Stimulated activated naive CD4-positive, alpha-beta T cell (primary cell): ENCODE measurements around the gene MLYCD.

ENCODE experiments used
- DNase-seq, 6 experiments: peaks; one replicate each; lab custom pipeline; 2025; lab: John Stamatoyannopoulos, UW

MLYCD gene

DNA sequence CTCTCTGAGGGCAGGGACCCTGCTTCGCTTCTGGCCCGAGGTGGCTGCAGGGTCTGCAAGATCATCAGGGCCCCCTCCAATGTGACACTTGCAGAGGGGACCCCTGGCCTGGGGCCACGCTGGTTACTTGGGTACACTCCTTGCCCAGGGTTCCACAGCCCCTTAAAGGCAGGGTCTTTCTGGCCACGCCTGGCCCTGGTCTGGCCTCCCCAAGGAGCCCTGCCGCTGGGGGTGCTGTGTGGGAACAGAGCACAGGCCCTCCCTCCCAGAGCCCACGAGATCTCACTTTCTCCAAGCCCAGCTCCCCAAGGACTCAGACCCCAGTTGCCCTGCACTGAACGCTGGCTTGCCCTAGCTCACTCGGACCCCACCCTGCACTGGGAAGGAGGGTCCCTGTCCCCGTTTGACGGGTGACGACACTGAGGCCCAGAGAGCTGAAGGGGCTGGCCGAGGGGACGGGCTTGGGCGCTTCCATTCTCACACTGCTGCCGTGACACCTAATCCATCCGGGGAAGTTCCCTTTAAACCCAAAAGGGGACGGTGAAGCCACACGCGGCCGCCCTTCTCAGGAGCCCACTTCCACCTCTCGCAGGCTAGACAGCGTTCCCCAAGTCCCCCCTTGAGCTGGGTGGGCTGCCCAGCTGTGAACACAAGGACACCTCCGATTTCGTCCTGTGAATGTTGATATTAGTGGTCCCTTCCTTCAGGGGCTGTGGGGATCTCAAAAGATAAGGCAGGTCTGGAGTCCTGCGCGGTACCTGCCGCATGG is 27.2 kb downstream of the MLYCD start:
- no peak for DNase-seq

- DNase-seq, result peak in 5 of 6 experiments; percentile 4 to 51 (median 30)
Measured at GRCh38 chr16:83926726-83927397, 27.9 kb downstream of the MLYCD start.

DNA sequence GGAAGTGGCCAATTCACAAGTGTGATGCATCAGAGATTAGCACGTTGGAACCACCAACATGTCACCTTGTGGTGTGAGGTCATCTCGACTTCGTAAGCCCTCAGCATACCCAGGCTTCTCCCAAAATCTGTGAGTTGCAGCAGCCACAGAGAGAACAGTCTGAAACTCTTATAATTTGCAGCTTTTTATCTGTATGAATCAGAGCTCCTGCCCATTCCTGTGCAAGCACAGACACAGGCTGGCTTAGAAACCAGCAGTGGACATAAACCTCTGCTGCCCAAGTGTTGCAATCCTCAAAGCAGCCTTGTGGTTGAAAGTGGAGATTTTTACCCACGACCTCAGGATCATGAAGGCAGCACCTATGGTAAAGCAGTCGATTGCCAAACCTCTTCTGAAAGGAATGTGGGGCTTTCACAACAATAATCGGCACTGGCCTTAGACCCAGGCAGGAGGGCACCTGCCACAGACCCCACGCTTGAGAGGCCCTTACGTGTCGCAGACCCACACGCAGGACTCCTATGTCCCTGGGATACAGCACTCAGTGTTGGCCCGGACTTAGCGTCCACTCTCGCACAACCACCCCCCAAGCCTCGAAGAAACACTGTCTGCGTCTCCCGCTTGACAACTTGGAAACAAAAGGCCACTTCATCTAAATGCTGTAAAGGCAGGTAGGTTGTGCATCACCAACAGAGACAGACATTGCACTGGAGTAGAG is 29.6 kb downstream of the MLYCD start:
- no peak for DNase-seq

GRCh38 chr16:83929811-83930555 is 31.1 kb downstream of the MLYCD start:
- no peak for DNase-seq

DNA sequence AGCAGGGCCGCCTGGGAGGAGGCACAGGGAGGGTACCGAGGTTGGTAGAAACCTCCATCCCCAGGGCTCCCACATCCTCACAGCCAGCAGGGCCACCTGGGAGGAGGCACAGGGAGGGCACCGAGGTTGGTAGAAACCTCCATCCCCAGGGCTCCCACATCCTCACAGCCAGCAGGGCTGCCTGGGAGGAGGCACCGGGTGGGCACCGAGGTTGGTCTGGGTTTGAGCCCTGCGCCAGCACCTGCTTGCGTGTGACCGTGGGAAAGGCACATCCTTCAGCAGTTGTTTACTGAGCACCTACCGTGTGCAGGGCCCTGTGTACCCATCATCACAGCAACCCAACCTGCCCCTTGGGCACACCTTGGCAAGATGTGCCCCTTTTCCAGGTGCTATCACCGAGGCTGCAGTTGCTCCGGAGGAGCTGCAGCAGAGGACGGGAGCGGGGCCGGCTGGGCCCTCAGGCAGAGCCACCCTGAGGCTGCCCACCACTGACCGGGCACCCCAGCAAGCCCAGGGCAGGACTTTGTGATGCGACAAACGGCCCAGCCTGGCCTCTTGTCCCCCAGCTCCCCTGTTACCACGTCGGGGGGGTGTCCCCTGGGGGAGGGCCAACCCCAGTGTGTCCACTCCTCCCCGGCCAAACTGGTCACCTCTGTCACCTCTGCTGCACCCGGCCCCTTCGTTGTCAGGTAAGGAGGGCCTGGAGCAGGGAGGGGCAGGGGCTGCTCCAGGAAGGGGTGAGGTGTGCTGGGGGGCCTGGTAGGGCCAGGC is 32.0 kb downstream of the MLYCD start:
- DNase-seq, result no peak

GRCh38 chr16:83931556-83931955 is 32.6 kb downstream of the MLYCD start:
- no peak for DNase-seq

DNA sequence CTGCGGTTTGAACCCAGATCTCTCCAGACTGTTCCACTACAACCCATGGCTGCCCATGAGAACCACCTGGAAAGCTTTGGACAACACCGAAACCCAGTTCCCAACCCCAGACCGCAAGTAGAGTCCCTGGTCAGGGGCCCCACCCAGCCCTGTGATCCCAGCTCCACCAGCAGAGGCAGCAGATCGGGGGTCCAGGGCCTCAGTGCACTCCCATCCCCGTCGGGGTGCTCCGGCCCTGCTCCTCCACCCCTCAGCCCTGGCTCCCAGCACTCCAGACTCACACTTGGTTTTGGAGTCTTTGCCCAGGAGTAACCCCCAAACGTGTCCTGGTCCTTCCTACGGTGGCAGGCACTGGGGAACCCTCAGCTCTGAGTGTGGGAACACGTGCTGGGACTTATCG is 33.4 kb downstream of the MLYCD start:
- no peak for DNase-seq

DNA sequence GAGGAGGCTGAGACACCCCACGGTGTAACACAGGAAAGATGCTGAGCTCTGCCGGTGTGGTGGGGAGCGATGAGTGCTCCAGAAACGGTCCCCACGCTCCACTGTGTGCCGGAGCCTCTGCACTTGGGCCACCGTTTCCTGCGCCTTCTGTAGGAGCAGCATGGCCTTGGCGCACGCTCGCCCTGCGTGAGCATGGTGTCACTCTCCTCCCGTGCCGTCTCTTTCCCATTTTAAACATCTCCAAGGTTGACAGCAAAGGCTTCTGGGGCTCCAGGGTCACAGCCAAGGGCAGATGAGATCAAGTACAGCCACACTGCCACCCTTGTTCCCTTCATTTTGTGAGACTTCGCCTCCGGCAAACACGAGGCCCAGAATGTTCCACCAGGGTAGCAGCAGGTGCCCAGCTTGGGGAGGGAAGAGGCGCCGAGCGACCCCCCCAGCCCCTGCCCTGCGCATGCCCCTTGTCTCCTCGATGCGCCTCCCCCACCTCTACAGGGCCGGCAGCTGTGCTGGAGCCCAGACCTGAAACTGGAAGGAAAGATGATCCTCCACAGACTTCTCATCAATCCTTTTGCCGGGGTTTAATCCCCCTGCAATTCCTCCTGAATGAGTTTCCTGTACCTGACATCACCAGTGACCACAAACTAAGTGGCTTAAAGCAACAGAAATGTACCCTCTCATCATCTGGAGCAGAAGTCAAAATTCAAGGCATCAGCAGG is 34.2 kb downstream of the MLYCD start:
- no peak for DNase-seq

- DNase-seq, result no peak
Measured at GRCh38 chr16:83933885-83934683, 35.2 kb downstream of the MLYCD start.

- DNase-seq, result no peak
Measured at GRCh38 chr16:83934684-83934977, 35.7 kb downstream of the MLYCD start.

DNA sequence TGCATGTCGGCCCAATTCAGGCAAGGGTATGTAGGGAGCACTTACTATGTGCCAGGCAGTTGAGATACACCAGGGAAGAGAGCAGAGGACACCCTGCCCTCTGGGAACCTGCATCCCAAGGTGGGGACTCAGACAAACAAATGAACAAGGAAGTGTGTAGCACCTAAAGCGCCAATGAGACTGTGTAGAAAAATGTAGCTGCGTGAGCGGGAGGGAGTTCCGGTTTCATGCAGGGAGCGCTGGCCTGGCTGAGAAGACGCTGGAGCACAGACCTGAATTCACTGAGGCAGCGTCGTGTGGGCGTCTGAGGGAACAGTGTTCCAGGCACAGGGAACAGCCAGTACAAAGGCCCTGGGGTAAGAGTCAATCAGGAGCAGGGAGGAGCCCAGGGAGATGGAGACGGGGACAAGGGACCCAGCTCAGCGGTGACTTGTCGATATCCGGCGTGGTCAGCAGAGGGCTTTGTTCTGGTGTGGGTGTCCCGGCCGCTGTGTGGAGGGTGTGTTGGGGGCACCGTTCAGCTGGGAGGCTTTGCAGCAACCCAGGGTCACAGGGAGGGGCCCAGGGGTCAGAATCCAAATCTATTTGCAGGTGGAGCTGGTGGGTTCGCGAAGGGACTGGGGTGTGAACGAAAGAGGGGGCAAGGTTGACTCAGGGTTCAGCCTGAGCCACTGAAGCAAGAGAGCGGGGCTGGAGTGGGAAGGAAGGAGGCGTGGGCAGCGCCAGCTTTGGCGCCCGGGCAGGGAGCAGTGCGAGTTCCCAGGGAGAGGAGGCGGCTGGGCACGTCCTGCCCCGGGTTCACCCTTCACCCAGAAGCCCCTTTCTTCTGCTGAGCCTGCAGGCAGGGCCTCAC is 36.3 kb downstream of the MLYCD start:
- no peak for DNase-seq

DNA sequence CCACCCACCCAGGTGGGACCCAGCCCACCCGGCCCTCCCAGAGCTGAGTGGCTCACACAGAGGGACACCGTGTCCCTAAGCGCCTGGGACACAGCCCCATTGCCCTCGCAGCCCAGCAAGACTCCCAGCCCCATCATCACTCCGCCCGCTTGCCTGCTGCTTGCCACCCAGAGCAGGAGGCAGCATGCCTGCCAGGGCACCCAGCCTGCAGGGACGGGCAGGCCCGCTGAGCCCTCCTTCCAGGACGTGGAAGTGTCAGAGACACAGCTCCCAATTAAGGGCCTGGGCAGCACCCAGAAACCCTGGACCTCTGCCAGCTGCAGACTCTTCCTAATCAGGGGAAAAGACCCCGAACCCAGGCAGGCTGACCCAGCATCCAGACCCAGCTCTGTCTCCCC is 36.9 kb downstream of the MLYCD start:
- DNase-seq, result no peak

- no peak for DNase-seq
Measured at GRCh38 chr16:83936581-83937165, 37.8 kb downstream of the MLYCD start.

DNA sequence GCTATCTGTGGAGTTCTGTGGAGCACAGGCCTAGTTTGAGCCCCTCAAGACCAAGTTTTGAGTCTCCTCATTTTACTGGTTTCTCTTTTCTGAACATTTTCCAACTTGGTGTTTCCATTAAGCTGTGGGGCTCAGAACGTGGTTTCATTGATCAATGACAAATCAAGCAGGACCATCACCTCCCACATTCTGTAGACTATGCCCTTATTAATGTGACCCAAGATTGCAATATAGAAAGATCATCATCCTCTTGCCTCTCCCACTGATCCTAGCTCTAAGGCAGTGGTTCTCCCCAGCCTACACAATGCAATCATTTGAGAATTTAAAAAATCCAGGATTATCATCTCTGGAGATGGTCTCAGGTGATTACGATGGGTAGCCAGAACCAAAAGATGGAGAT is 38.4 kb downstream of the MLYCD start:
- no peak for DNase-seq

GRCh38 chr16:83937922-83938885 is 39.3 kb downstream of the MLYCD start:
- no peak for DNase-seq

DNA sequence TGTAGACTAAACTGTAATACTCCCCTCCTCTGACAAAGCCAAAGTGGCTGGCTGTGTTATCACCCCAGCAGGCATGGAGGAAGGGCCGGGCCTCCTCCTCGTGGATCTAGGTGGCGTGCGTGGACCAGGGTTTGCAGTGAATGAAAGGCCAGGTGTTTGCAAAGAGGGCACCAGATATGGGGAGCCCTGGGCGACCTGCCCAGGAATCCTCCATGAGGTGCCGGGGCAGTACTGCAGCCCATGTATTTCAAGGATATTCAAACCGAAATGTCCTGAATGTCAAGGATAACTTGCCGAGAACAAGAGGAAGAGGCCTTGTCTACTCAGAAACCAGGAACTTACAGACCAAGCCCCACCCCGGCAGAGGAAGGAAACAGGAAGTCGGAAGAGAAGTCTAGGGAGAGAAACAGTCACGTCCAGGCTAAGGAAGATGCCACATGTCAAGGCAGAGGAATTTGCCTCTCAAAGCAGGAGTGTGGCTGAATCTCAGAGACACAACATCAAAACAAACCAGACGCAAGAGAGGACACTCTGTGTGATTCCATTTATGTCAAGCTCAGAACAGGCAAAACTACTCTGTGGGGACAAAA is 40.4 kb downstream of the MLYCD start:
- DNase-seq, result no peak

DNA sequence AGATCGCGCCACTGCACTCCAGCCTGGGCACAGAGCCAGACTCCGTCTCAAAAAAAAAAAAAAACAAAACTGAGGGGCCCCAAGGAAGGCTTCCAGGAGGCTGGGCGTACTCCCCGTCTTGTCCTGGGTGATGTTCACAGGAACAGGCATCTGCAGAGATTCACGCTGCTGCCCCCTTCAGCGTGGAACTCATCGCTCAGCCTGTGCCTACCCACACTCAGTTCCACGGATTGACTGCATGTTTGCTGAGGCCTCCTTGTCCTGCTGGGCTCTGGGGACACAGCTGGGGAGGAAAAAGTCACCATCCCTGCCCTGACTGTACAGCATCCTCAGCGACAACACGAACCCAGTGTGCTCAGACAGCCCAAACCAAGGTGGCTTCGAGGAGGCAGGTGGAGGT is 41.2 kb downstream of the MLYCD start:
- DNase-seq, result no peak
